Right lobe of liver (tissue), 6 donors: ENCODE data around the gene BBX. TPM values are rescaled to one million over a fixed set of nuclear protein-coding genes. Genes with fewer than 3 reads are reported as not detected.

Source experiments
- ATAC-seq, 4 donors: fragments of 200-7000 bp; cut with Tn5 transposase; one replicate each; pipeline ENCODE4 v1.9.1; 2020; ENCODE audit warnings: mild to moderate bottlenecking in 4 of 4, moderate library complexity in 4 of 4
- DNase-seq, 3 donors: peaks; one replicate each; pipeline ENCODE4 v3.0.0-alpha.2; 2020
- H3K27ac ChIP-seq, 3 donors: fragments of 200-600 bp; one replicate each; pipeline ENCODE4 v1.8.0; 2022
- H3K27me3 ChIP-seq, 2 donors: fragments of 200-600 bp; one replicate each; pipeline ENCODE4 v1.8.0; 2022
- H3K36me3 ChIP-seq, 4 donors: fragments of 200-600 bp; sonication (generic) in 1 of 4; one replicate each; pipeline versions ENCODE4 v1.5.1 to v1.8.0; 2017 to 2022; ENCODE audit warnings: control low read depth in 1 of 4
- H3K4me1 ChIP-seq, 4 donors: fragments of 200-600 bp; sonication (generic) in 1 of 4; one replicate each; pipeline versions ENCODE4 v1.5.1 to v1.8.0; 2017 to 2022; ENCODE audit warnings: control low read depth in 1 of 4
- H3K4me3 ChIP-seq, 3 donors: fragments of 200-600 bp; one replicate each; pipeline ENCODE4 v1.8.0; 2022
- H3K9me3 ChIP-seq, 4 donors: fragments of 200-600 bp; sonication (generic) in 1 of 4; one replicate each; pipeline versions ENCODE4 v1.5.1 to v1.8.0; 2017 to 2022; ENCODE audit warnings: control low read depth in 1 of 4
- CTCF ChIP-seq, 4 donors: fragments of 200-600 bp in 3 of 4; fragments of 450-650 bp in 1 of 4; IDR thresholded peaks; one replicate each; pipeline versions ENCODE4 v1.5.1 to v1.8.0; 2016 to 2022; ENCODE audit warnings: antibody characterized with exemption in 4 of 4, mild to moderate bottlenecking in 2 of 4
- POLR2A ChIP-seq: fragments of 450-650 bp; IDR thresholded peaks from one replicate; pipeline ENCODE4 v1.6.1; 2017; ENCODE audit warnings: antibody characterized with exemption, mild to moderate bottlenecking
- WGBS: methylation state at CpG from one replicate; pipeline ENCODE4 v1.1.6; 2018; ENCODE audit warnings: low coverage, low lambda C conversion rate; ENCODE audit not compliant: insufficient coverage; ENCODE audit errors: missing lambda C conversion rate; 5-methylcytosine and 5-hydroxymethylcytosine counted together
- intact Hi-C, 2 donors: fragments of 100-400 bp; cut with DNase I; formaldehyde crosslinking; loops; one replicate each; pipeline versions ENCODE4 v1.11.2 to v1.14.1; 2022
- total RNA-seq, 6 experiments: library from RNA; depleted of rRNA in 2 of 6; stranded (reverse); fragments of >200 nt in 2 of 6; fragmentation: NEBNext Ultra II Directional in 3 of 6; extraction: Animal tissue kit (Norgen Biotek cat#: 25700) in 3 of 6; gene quantifications; one replicate each; pipeline versions ENCODE4 v1.1.0 to v1.2.4, GENCODE V29; 2016 to 2023
- donor health status: DM: no; HTN: yes; CAD: no.
- donor health status: DM: no; HTN: no; CAD: no.
- donor health status: DM: no; HTN: no; CAD: no.
- donor health status: DM: no; HTN: yes; CAD: no.
- donor health status: DM: no; HTN: yes; CAD: no.

Gene BBX
- total RNA-seq, 6 experiments from 2014 or later = 15.0 to 22.4 (median 19.1) TPM

- Histone ChIP-seq H3K27me3 (no peaks in the 10 kb centered on the region), H3K4me1 (no peaks in the 10 kb centered on the region), H3K27ac (no peak overlapping the region), H3K4me3 (no peak overlapping the region), H3K9me3 (no peaks in the 10 kb centered on the region), H3K36me3 (no peaks in the 10 kb centered on the region)
- 91% methylated on average over 2 of the region's 2 CpGs for WGBS
- intact Hi-C loops = no loop called here
- no peak for TF ChIP-seq POLR2A
- no peak for TF ChIP-seq CTCF (IDR thresholded peaks at IDR 0.05)
- ATAC-seq = no peak
- no peak for DNase-seq
Measured at GRCh38 chr3:107858876-107859275, 336.1 kb downstream of the BBX start.

Other genes with a start within 250 kb of the BBX start
- gene CCDC54, start 145.5 kb upstream of the BBX start, total RNA-seq = not detected